HG03039 (cell line): ENCODE results near the gene ABCA1.
"Not testable (repeated sequence)": the region's sequence is repeated elsewhere in the genome, so short reads cannot be mapped to it uniquely, and the experiment has no call there.

Experiments used
- ATAC-seq: cut with Tn5 transposase; IDR thresholded peaks from one replicate; pipeline ENCODE4 v1.9.1; 2021; ENCODE audit warnings: mild to moderate bottlenecking, moderate library complexity; ENCODE audit not compliant: unreplicated experiment

Gene ABCA1

DNA sequence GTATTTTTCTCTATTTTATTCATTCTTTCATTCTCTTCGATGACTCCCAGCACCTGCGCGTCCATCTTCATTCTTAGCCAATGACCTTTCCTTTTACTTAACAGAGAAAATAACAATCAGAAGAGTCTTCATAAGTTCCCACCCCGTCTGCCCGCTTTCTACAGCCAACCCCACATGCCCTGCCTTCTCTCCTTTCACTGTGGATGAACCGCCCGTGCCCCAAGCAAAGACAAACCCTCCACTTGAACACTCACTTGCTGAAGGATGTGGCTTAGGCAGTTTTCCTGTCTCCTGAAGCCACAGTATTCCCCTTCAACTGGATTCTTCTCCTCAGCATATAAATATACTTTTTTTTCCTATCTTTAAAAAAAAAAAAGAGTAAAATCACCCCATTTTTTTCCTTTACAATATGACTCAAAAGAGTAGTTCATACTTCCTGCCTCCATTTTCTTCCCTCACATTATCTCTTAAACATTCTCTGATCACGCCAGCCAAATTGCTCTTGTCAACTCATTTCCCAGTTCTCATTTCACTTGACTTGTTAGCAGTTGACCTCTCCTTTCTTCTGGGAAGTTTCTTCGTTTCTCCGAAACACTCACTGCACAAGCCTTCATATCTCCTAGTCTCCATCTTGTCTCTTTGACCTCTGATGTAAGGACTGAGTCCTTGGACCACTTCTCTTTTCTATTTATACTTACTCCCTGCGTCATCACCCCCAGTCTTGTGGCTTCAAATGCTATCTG is 153.0 kb downstream of the ABCA1 start:
- ATAC-seq, result peak; percentile 85

DNA sequence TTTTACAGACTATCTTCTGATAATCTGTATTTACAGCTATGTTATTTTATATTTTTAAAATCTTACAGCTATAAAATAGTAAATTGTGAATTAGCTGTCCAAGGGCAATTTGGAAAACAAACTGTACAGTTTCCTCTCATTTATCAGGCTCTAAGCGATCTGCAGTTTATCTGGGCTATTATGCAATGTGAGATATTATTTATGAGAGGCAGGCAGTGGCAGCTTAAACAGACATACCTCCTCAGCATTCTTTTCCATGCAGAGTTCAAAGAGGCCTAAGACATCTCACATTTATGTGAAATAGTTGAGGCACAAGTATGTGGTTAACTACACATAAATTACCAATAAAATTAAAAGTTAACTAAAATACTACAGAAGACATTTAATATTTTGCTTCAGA is 153.8 kb downstream of the ABCA1 start:
- ATAC-seq, result no peak

DNA sequence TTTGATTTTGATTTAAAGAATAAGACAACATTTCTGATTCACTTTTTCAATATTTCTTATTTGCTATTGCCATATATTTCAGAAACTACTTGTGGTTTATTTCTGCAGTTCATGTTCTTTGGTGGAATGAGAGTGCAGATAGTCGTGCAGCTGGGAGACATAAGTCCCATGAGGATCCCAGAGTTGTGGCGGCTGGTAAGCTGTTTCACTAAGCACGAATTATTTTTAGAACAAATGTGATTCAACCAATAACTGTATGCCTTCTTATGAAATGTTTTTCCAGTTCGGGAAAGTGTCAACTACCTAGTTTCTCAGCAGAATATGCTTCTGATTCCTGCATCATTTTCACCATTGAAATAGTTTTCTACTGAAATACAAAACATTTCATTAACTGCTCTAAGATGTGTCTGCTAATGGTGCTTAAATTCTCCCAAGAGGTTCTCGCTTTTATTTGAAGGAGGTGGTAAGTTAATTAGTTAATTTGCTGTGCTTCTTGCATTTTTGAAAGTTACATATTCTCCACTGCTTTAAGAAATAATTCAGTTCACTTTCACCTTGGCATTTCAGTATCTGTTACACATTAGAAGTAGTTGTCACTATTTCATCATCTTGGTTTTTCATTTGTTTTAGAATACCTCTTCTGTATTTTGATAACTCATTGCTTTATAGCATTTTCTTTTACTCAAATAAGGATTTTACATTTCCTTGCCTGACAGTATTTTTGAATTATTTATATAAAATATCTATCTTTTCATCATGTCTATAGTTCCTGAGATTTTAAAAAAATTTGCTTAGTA is 155.0 kb downstream of the ABCA1 start:
- ATAC-seq, result no peak

DNA sequence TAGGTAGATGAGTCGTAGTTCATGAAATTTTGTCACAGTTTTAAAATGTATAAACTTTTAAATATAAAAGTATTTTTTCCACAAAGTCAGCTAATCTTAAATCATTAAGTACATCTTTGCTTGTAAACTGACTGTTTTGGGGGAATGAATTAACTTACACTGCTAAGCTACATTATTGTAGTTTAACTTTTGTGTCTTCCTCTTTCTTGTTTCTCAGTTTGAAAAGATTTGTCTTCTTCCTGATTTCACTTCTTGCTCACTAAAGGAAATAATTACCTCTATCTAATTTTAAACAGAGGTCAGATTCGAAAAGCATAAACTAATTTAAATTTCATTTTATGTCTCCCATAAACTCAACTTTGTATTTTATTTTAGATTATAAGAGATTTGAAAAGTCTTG is 158.3 kb downstream of the ABCA1 start:
- no peak for ATAC-seq

DNA sequence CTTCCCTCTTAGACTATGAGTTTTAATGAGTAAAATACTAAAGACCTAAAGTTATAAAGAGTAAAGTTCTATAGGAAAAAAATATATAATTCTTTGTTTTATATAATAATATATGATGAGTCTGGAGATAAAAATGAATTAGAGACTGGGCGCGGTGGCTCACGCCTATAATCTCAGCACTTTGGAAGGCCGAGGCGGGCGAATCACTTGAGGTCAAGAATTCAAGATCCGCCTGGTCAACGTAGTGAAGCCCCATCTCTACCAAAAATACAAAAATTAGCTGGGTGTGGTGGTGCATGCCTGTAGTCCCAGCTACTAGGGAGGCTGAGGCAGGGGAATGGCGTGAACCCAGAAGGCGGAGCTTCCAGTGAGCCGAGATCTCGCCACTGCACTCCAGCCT is 158.9 kb downstream of the ABCA1 start:
- ATAC-seq, result not testable (repeated sequence)

DNA sequence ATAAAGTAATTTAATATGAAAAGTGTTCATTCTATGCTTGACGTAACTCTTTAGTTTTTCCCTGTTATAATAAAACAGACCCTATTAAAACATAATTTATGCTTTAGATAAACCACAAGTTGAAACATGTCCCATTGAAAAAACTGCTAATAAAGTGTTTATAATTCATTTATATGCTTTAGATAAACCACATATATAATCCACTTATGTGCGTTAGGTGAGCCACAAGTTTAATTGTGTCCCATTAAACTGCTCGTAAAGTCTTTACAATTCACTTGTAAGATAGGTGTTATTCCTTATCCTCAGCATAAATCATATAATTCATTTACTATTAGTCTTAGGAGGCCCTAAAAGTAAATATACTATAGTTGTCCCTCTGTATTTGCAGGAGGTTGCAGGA is 160.4 kb downstream of the ABCA1 start:
- ATAC-seq, result no peak

DNA sequence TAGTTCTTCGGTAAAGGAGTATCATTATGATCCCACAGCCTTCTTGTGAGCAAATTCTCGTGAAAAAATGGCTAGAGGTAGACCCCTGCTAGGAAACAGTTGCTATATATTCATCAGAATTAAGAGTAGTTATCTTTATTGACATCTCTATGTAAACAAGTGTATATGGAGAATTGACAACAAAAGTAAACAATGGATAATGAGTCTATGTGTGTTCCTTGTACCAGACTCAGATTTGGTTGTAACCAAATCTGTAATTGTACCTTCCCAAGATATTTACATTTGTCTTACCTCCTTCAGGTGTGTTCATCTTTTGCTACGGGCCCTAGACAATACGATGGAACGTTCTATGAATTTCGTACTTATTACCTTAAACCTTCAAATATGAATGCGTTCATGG is 161.9 kb downstream of the ABCA1 start:
- ATAC-seq, result no peak

DNA sequence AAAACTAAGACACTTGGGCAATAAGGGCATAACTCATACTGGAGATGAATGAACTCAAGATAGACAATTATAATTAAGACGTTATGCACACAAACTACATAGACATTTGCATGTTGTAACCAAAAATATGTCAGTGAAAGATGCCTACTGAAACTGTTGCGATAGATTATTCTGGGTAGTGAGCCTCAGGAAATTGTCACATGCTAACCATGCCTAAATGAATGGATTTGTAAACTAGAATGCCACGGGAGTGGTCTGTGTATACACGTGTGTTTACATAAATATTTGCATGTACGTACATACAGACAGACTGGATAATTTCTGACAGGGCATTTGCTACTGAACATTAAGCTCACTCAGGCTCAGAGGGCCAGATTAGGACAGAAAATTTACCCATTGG is 162.8 kb downstream of the ABCA1 start:
- peak; percentile 44 for ATAC-seq

DNA sequence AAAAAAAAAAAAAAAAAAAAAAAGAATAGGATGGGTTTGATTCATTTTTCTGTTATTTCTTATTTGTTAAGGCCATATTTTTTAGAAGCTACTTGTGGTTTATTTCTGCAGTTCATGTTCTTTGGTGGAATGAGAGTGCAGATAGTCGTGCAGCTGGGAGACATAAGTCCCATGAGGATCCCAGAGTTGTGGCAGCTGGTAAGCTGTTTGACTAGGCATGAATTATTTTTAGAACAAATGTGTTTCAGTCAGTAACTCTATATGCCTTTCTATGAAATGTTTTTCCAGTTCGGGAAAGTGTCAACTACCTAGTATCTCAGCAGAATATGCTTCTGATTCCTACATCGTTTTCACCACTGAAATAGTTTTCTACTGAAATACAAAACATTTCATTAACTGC is 169.0 kb downstream of the ABCA1 start:
- no peak for ATAC-seq

DNA sequence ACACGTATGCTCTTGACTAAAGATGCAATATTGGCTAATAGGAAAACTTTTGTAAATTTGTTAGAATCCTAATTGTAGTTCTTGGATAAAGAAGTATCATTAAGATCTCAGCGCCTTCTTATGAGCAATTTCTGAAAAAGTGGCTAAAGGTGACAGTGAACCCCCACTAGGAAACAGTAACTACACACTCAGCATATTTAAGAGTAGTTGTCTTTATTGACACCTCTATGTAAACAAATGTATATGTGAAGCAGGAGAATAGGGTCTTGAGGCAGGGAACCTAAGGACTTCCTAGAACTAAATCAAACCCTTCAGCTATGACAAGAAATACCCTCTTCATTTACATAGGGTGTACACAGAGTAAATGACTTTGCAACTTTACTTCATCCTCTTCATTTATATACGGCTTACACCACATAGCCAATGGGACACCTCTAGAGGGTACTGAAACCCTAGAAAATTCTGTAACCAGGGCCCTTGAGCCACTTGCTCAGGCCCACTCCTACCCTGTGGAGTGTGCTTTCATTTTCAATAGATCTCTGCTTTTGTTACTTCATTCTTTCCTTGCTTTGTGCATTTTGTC is 177.7 kb downstream of the ABCA1 start:
- peak; percentile 27 for ATAC-seq

DNA sequence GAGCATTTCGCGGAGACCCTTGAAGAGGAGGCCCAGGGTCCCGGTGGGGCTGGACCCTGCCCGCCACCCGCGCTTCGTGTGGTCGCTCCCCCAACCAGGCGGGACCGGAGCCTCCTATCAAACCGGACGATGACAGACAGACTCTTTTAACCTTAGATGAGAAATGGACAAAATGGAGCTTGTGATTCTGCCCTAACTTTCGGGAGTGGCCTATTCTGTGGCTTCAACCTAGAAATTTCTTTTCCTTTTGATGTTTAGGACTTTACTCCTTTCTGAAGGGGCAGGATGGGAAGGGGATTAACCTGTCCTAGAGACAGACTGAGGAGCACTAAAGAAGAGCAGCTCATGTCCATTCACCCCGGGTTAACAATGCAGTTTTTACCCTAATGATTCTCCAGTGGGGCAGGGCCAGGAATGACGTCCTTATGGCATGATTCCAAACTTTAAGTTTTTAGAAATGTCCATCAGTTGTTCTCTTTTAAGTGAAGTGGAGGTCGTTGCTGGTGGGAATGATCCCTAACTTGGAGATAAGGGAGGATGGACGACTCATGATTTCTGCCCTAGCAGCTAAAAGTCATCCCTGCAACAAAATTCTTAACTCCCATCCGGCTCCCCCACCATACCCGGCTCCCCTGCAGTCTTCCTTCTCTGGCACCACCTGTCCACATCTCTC is 179.5 kb downstream of the ABCA1 start:
- no peak for ATAC-seq

DNA sequence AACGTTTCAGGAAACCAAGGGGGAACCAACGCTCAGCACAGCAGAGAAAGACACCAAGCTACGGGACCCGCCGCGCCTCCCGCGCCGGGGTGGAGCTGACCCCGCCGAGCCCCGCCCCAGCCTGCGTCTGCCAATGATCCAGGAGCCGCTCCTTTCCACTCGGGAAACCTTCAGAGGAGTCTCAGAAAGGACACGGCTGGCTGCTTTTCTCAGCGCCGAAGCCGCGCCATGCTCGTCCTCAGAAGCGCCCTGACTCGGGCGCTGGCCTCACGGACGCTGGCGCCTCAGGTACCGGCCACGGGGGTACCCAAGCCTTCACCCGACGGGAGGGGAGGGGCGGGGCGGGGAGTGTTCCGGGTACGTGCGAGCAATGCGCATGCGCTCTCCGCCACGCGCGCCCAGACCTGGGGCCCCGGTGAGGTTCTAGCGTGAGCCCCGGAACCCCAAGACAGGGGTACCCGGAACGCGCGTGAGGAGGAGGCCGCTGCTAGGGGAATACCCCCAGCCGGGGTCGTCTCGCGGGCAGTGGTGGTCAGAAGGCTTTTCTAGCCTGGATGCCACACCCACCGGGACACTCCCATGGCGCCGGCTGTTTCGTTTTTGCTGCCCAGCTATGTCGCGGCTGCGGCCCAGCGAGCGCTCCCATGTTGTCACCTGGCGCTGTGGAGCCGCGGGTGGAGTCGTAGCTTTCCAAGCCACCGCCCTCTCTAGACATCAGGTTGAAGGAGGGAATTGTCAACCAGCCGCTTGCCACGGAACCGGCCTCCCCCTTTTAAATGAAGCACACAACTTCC is 180.2 kb downstream of the ABCA1 start, which contains the start of gene NIPSNAP3A:
NIPSNAP3A (plus strand) TSS at position 119 of the 794 bp plus-strand sequence; CDS start at position 229, 110 bp downstream.
- peak; percentile 87 for ATAC-seq

DNA sequence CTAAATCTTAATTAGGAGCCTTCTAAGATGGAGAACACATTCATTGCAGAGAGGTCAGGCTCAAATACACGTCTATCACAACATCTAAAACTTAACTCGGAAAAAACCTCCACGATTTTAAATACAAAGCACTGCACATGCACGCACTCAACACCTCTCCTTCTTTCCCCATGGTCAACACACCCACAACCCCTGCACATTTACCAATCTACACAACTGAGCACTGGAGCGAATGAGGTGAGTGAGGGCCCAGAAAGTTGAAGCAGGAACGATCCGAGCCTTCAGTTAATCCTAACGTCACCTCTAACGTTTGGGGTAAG is 180.8 kb downstream of the ABCA1 start:
- no peak for ATAC-seq

DNA sequence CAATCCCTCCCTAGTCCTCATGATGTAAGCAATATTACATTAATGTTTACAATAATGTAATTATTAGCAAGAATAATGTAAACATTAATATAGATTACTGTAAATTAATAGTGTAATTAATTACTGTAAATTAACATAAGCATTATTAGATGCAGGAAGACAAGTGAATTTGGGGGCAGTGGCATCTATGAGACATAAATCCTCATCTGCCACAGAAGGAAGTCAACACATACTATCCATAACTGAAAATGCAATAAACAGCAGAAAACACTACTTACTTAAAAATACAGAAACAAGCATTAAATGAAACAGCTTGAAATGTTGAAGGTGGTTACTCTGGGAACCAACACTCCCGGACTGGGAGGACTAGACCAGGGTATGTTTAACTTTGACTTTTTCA is 181.2 kb downstream of the ABCA1 start:
- no peak for ATAC-seq

DNA sequence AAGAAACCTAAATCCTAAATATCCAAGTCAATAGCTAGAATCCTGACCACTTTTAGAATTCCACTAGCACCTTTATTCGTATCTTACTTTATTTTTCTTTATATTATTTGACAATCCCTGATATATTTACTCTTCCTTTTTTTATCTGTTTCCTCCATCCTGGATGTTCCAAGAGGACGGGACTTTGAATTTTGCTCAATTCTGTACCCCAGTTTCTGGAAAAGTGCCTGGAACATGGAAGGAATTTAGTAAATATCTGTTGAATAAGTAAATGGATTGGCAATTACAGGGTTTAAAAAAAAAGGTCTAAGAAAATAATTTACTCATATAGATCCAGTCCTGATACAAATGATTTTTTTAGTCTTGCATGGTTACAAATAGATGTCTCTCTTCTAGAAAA is 181.7 kb downstream of the ABCA1 start:
- ATAC-seq, result no peak

DNA sequence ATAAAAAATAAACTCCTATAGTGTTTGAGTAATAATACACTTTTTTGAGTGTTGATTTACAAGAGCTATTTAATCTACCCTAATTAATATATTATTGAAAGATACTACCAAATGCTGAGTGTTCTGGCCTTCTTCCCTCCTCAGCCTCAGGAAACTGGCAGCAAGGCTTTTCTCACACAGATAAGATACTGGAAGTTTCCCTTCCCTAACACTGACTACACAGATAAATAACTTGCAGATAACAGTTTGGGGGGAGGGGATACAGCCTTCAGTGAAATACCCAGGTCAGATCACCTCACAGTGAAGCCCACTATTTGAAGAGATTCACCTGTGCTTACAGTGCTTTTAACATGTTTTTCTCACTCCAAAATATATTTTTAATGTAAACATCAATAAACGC is 182.1 kb downstream of the ABCA1 start:
- no peak for ATAC-seq

DNA sequence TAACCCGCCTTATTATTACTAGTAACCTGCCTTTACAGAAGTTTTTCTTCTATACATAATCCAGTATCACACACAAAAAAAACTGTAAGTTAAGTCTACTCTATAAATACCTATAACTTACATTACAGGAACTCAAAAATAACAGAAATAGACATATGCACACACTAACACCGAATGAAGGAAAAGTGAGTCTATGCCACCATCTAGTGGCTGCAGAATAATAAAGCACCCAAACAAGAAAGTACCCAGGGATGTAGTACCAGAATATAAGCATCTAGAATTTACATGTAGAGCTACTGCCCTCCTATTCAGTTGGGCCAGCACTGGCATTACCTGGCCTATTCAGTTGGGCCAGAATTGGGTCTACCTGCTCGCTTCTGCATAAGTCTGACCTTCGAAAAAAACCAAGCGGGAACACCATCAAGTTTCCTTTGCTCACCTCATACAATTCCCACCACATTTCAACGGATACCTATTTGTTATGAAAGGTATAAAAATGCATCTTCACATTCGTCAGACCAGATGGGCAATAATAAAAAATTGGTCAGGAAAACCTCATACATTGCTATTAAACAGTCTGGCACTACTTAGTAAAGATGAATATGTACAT is 184.5 kb downstream of the ABCA1 start:
- ATAC-seq, result peak; percentile 30

DNA sequence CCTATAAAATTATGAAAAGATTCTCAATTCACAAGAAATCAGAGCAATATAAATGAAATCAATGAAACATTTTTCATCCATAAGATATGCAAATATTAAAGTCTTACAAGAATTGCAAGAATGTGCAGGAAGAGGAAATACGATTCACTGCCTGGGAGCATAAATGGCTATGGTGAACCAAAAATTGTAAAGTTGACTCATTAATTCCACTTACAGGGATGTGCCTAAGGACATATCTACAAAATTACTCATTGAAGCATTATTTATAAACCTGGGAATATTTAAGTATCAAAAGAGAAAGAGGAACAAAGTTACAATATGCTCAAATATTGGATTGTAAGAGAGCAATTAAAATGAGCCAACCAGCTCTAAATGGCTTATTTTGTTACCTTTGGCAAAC is 187.3 kb downstream of the ABCA1 start:
- ATAC-seq, result no peak

DNA sequence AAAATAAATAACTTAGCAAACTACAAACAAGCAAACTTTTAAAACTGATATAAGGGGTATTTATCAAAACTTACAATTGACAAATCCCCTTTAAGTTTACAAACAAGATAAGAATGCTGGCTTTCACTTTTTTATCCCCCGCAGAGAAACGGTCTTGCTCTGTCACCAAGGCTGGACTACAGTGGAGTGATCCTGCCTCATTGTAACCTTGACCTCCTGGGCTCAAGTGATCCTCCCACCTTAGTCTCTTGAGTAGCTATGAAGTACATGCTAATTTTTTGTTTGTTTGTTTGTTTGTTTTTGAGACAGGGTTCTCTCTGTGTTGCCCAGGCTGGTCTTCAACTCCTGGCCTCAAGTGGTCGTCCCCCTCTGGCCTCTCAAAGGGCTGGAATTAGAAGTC is 189.5 kb downstream of the ABCA1 start:
- no peak for ATAC-seq
